CD4-positive, alpha-beta T cell treated with Interferon alpha-2 for 1 hour (primary cell): ENCODE data around the gene TRIM32.

Experiments used
- DNase-seq, 2 donors: peaks; one replicate each; pipeline ENCODE4 v3.0.0-alpha.2; 2020 to 2022

TRIM32 gene

GRCh38 chr9:116706310-116707290 lies 19.5 kb downstream of the TRIM32 start:
- no peak for DNase-seq

- DNase-seq, result no peak
Observed at GRCh38 chr9:116712781-116713180, 25.7 kb downstream of the TRIM32 start.

GRCh38 chr9:116713271-116713670 lies 26.2 kb downstream of the TRIM32 start:
- no peak for DNase-seq

- DNase-seq, result no peak
Observed at GRCh38 chr9:116715751-116716150, 28.6 kb downstream of the TRIM32 start.

- DNase-seq, result no peak
Observed at GRCh38 chr9:116716438-116716837, 29.3 kb downstream of the TRIM32 start.

- no peak for DNase-seq
Observed at GRCh38 chr9:116717150-116717549, 30.0 kb downstream of the TRIM32 start.

GRCh38 chr9:116718111-116718510 lies 31.0 kb downstream of the TRIM32 start:
- no peak for DNase-seq

- no peak for DNase-seq
Observed at GRCh38 chr9:116720111-116720510, 33.0 kb downstream of the TRIM32 start.

- DNase-seq, result no peak
Observed at GRCh38 chr9:116721411-116721810, 34.3 kb downstream of the TRIM32 start.

- DNase-seq, result no peak
Observed at GRCh38 chr9:116721944-116722343, 34.8 kb downstream of the TRIM32 start.

- no peak for DNase-seq
Observed at GRCh38 chr9:116724123-116724522, 37.0 kb downstream of the TRIM32 start.

GRCh38 chr9:116726602-116727001 lies 39.5 kb downstream of the TRIM32 start:
- DNase-seq, result no peak

GRCh38 chr9:116733010-116733641 lies 46.0 kb downstream of the TRIM32 start:
- no peak for DNase-seq

GRCh38 chr9:116736399-116737151 lies 49.5 kb downstream of the TRIM32 start:
- no peak for DNase-seq

GRCh38 chr9:116737152-116737546 lies 50.0 kb downstream of the TRIM32 start:
- peak; percentile 12 to 31 for DNase-seq

- DNase-seq, result no peak
Observed at GRCh38 chr9:116741086-116741740, 54.1 kb downstream of the TRIM32 start.

- DNase-seq, result no peak
Observed at GRCh38 chr9:116741742-116742141, 54.6 kb downstream of the TRIM32 start.

- no peak for DNase-seq
Observed at GRCh38 chr9:116749176-116749575, 62.1 kb downstream of the TRIM32 start.

GRCh38 chr9:116749772-116750171 lies 62.7 kb downstream of the TRIM32 start:
- no peak for DNase-seq

GRCh38 chr9:116750510-116750909 lies 63.4 kb downstream of the TRIM32 start:
- no peak for DNase-seq
